Nephron (organoid): ENCODE data around the gene CPED1.
"Not testable (repeated sequence)": the region's sequence is repeated elsewhere in the genome, so short reads cannot be mapped to it uniquely, and the experiment has no call there.

ENCODE experiments used
- H3K27ac Mint-ChIP-seq, 3 experiments: 2 replicates each; pipeline ENCODE4 v1.8.0; 2020; ENCODE audit warnings: mixed read lengths in 3 of 3, mild to moderate bottlenecking in 2 of 3, moderate library complexity in 1 of 3
- H3K27me3 Mint-ChIP-seq: 2 replicates; pipeline ENCODE4 v1.8.0; 2021; ENCODE audit warnings: low read depth, mild to moderate bottlenecking, moderate library complexity, mixed read lengths
- H3K36me3 Mint-ChIP-seq: 2 replicates; pipeline ENCODE4 v1.8.0; 2020; ENCODE audit warnings: low read depth, mixed read lengths
- H3K4me1 Mint-ChIP-seq: 2 replicates; pipeline ENCODE4 v1.8.0; 2020; ENCODE audit warnings: mixed read lengths
- H3K4me3 Mint-ChIP-seq, 3 experiments: 2 replicates each; pipeline ENCODE4 v1.8.0; 2020; ENCODE audit warnings: mild to moderate bottlenecking in 3 of 3, mixed read lengths in 3 of 3, moderate library complexity in 2 of 3
- H3K9me3 Mint-ChIP-seq: 2 replicates; pipeline ENCODE4 v1.8.0; 2020; ENCODE audit warnings: mixed read lengths
- CTCF ChIP-seq, 3 experiments: fragments of 200-600 bp; sonication (generic); IDR thresholded peaks; one replicate each; pipeline ENCODE4 v1.5.0; 2021; ENCODE audit warnings: antibody characterized with exemption in 3 of 3; ENCODE audit not compliant: unreplicated experiment in 3 of 3

The CPED1 gene

GRCh38 chr7:121061677-121062582 lies 73.4 kb downstream of the CPED1 start:
- no peak for TF ChIP-seq CTCF (IDR thresholded peaks at IDR 0.05; ENCODE audit: unreplicated experiment in 3 of 3)
- H3K27me3 Mint-ChIP-seq = no peaks in the 10 kb centered on the region
- H3K4me1 Mint-ChIP-seq = peaks cover 5% of the 10 kb centered on the region
- peaks cover 33% of the 10 kb centered on the region for H3K36me3 Mint-ChIP-seq
- peak overlapping the region; percentile 26 to 90 (median 76) for H3K27ac Mint-ChIP-seq
- H3K4me3 Mint-ChIP-seq = no peak overlapping the region
- H3K9me3 Mint-ChIP-seq = no peaks in the 10 kb centered on the region

GRCh38 chr7:121062671-121063279 lies 74.3 kb downstream of the CPED1 start:
- Mint-ChIP-seq H3K4me1 (peaks cover 5% of the 10 kb centered on the region), H3K4me3 (no peak overlapping the region), H3K9me3 (no peaks in the 10 kb centered on the region), H3K27me3 (no peaks in the 10 kb centered on the region), H3K27ac (peak overlapping the region in 2 of 3 experiments; percentile 15 to 80), H3K36me3 (peaks cover 39% of the 10 kb centered on the region)
- no peak for TF ChIP-seq CTCF (IDR thresholded peaks at IDR 0.05; ENCODE audit: unreplicated experiment in 3 of 3)

GRCh38 chr7:121067717-121068116 lies 79.2 kb downstream of the CPED1 start:
- peaks cover 57% of the 10 kb centered on the region for H3K36me3 Mint-ChIP-seq
- not testable (repeated sequence) for H3K27me3 Mint-ChIP-seq, H3K4me3 Mint-ChIP-seq, H3K9me3 Mint-ChIP-seq, H3K4me1 Mint-ChIP-seq, H3K27ac Mint-ChIP-seq

- no peak for TF ChIP-seq CTCF (IDR thresholded peaks at IDR 0.05; ENCODE audit: unreplicated experiment in 3 of 3)
- Mint-ChIP-seq H3K36me3 (peaks cover 55% of the 10 kb centered on the region), H3K27ac (peak overlapping the region in 1 of 3 experiments; percentile 63), H3K4me1 (no peaks in the 10 kb centered on the region), H3K9me3 (no peaks in the 10 kb centered on the region), H3K4me3 (no peak overlapping the region), H3K27me3 (no peaks in the 10 kb centered on the region)
Measured at GRCh38 chr7:121069346-121070100, 81.0 kb downstream of the CPED1 start.

- H3K27ac Mint-ChIP-seq = no peak overlapping the region
- H3K36me3 Mint-ChIP-seq = peaks cover 53% of the 10 kb centered on the region
- no peak overlapping the region for H3K4me3 Mint-ChIP-seq
- H3K4me1 Mint-ChIP-seq = no peaks in the 10 kb centered on the region
- no peaks in the 10 kb centered on the region for H3K9me3 Mint-ChIP-seq
- no peaks in the 10 kb centered on the region for H3K27me3 Mint-ChIP-seq
- TF ChIP-seq CTCF (IDR thresholded peaks at IDR 0.05; ENCODE audit: unreplicated experiment in 3 of 3) = no peak
Measured at GRCh38 chr7:121071132-121071531, 82.6 kb downstream of the CPED1 start.

- Mint-ChIP-seq H3K27ac (no peak overlapping the region), H3K4me1 (no peaks in the 10 kb centered on the region), H3K36me3 (peaks cover 48% of the 10 kb centered on the region), H3K4me3 (no peak overlapping the region), H3K27me3 (no peaks in the 10 kb centered on the region), H3K9me3 (no peaks in the 10 kb centered on the region)
- no peak for TF ChIP-seq CTCF (IDR thresholded peaks at IDR 0.05; ENCODE audit: unreplicated experiment in 3 of 3)
Measured at GRCh38 chr7:121071662-121072061, 83.2 kb downstream of the CPED1 start.
